Measurements from ENCODE around the gene PSMF1. TPM values are rescaled to one million over a fixed set of nuclear protein-coding genes. Genes with fewer than 3 reads are reported as not detected.

The PSMF1 gene
- total and polyA plus RNA-seq, 2 donors (not counting 1 experiment from before 2014, with no cell fraction given): 26.4 to 141 TPM

- no peaks in the 10 kb centered on the region for H3K9me3 ChIP-seq (ENCODE audit: control insufficient read depth, insufficient read depth, low read depth, low read length)
- no peaks in the 10 kb centered on the region for H3K79me2 ChIP-seq (ENCODE audit: control insufficient read depth, insufficient read depth, low read length)
- no peak for TF ChIP-seq CTCF (conservative IDR thresholded peaks at IDR 0.05 in 1 of 2, IDR thresholded peaks at IDR 0.05 in 1 of 2; ENCODE audit: low read depth in 1 of 2, low read length in 2 of 2)
- no peak overlapping the region for H3K4me2 ChIP-seq (ENCODE audit: extremely low read depth, insufficient read depth, low read length)
- H3K9ac ChIP-seq (ENCODE audit: insufficient read depth, low read length): no peak overlapping the region
- H3K36me3 ChIP-seq (ENCODE audit: control insufficient read depth, insufficient read depth, low read length): peaks cover 2% of the 10 kb centered on the region
- no peak overlapping the region for H3K4me3 ChIP-seq (replicated peaks in 1 of 4; ENCODE audit: control extremely low read depth in 1 of 4, insufficient read depth in 1 of 4, low read depth in 3 of 4, low read length in 4 of 4)
- no peak overlapping the region for H3K27ac ChIP-seq (ENCODE audit: insufficient read depth, low read length)
- no peaks in the 10 kb centered on the region for H3K4me1 ChIP-seq (ENCODE audit: control insufficient read depth, extremely low read depth, insufficient read depth, low read length)
- DNase-seq (ENCODE audit: low read depth in 2 of 2): no peak
- H3K27me3 ChIP-seq (ENCODE audit: control insufficient read depth, insufficient read depth, low read length): no peaks in the 10 kb centered on the region
- H4K20me1 ChIP-seq (ENCODE audit: control insufficient read depth, extremely low read depth, insufficient read depth, low read length): no peaks in the 10 kb centered on the region
- H2AFZ ChIP-seq (ENCODE audit: low read length): no peak overlapping the region
Observed at GRCh38 chr20:1150968-1151367, 32.6 kb downstream of the PSMF1 start.

- H3K4me3 ChIP-seq (replicated peaks in 1 of 4; ENCODE audit: control extremely low read depth in 1 of 4, insufficient read depth in 1 of 4, low read depth in 3 of 4, low read length in 4 of 4): no peak overlapping the region
- H3K4me1 ChIP-seq (ENCODE audit: control insufficient read depth, extremely low read depth, insufficient read depth, low read length): no peaks in the 10 kb centered on the region
- no peak for DNase-seq (ENCODE audit: low read depth in 2 of 2)
Observed at GRCh38 chr20:1154226-1154625, 35.8 kb downstream of the PSMF1 start.

GRCh38 chr20:1154691-1155090 is 36.3 kb downstream of the PSMF1 start:
- Histone ChIP-seq H3K4me1 (ENCODE audit: control insufficient read depth, extremely low read depth, insufficient read depth, low read length) (no peaks in the 10 kb centered on the region), H3K79me2 (ENCODE audit: control insufficient read depth, insufficient read depth, low read length) (no peaks in the 10 kb centered on the region), H3K36me3 (ENCODE audit: control insufficient read depth, insufficient read depth, low read length) (no peaks in the 10 kb centered on the region), H4K20me1 (ENCODE audit: control insufficient read depth, extremely low read depth, insufficient read depth, low read length) (no peaks in the 10 kb centered on the region), H3K27ac (ENCODE audit: insufficient read depth, low read length) (no peak overlapping the region), H3K27me3 (ENCODE audit: control insufficient read depth, insufficient read depth, low read length) (no peaks in the 10 kb centered on the region), H3K9ac (ENCODE audit: insufficient read depth, low read length) (no peak overlapping the region), H3K4me3 (replicated peaks in 1 of 4; ENCODE audit: control extremely low read depth in 1 of 4, insufficient read depth in 1 of 4, low read depth in 3 of 4, low read length in 4 of 4) (no peak overlapping the region), H2AFZ (ENCODE audit: low read length) (no peak overlapping the region), H3K9me3 (ENCODE audit: control insufficient read depth, insufficient read depth, low read depth, low read length) (no peaks in the 10 kb centered on the region), H3K4me2 (ENCODE audit: extremely low read depth, insufficient read depth, low read length) (no peak overlapping the region)
- no peak for DNase-seq (ENCODE audit: low read depth in 2 of 2)
- TF ChIP-seq EZH2 (IDR thresholded peaks at IDR 0.05; ENCODE audit: low read length, missing control alignments) (no peak), CTCF (conservative IDR thresholded peaks at IDR 0.05 in 1 of 2, IDR thresholded peaks at IDR 0.05 in 1 of 2; ENCODE audit: low read depth in 1 of 2, low read length in 2 of 2) (no peak)

More at GRCh38 chr20:1154226-1154625, 35.8 kb downstream of the PSMF1 start:
- no peaks in the 10 kb centered on the region for H3K27me3 ChIP-seq (ENCODE audit: control insufficient read depth, insufficient read depth, low read length)
- no peak overlapping the region for H3K9ac ChIP-seq (ENCODE audit: insufficient read depth, low read length)
- TF ChIP-seq CTCF (conservative IDR thresholded peaks at IDR 0.05 in 1 of 2, IDR thresholded peaks at IDR 0.05 in 1 of 2; ENCODE audit: low read depth in 1 of 2, low read length in 2 of 2) (no peak), EZH2 (IDR thresholded peaks at IDR 0.05; ENCODE audit: low read length, missing control alignments) (no peak)
- H4K20me1 ChIP-seq (ENCODE audit: control insufficient read depth, extremely low read depth, insufficient read depth, low read length): no peaks in the 10 kb centered on the region
- no peaks in the 10 kb centered on the region for H3K79me2 ChIP-seq (ENCODE audit: control insufficient read depth, insufficient read depth, low read length)
- H3K36me3 ChIP-seq (ENCODE audit: control insufficient read depth, insufficient read depth, low read length): no peaks in the 10 kb centered on the region
- H3K27ac ChIP-seq (ENCODE audit: insufficient read depth, low read length): no peak overlapping the region
- H3K4me2 ChIP-seq (ENCODE audit: extremely low read depth, insufficient read depth, low read length): no peak overlapping the region
- no peak overlapping the region for H2AFZ ChIP-seq (ENCODE audit: low read length)
- H3K9me3 ChIP-seq (ENCODE audit: control insufficient read depth, insufficient read depth, low read depth, low read length): no peaks in the 10 kb centered on the region

Data from fibroblast of lung (primary cell).